ENCODE results near the gene CRYL1. TPM values are rescaled to one million over a fixed set of nuclear protein-coding genes. Genes with fewer than 3 reads are reported as not detected.

CRYL1 gene
- total RNA-seq, 1 experiment from 2014 or later = 3.7 TPM

DNA sequence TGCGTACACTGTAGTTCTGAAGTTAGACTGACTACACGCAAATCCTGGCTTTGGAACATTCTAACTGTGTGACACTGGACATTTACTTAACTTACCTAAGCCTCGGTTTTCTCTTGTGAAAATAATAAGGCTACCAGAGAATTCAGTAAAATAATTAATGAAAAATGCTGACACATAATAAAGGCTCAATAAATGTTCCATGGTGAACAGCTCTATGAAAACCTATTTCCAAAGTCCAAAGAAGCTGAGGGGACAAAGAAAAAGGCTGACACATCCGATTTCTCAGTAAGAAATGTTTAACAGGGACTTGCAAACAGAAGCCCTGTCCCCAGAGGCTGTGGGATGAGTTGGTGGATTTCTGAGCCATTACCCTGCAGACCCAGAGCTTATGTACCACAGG is 153.8 kb downstream of the CRYL1 start:
- Histone ChIP-seq H3K9me3 (ENCODE audit: control insufficient read depth, low read depth, low read length) (no peaks in the 10 kb centered on the region), H4K8ac (replicated peaks; ENCODE audit: insufficient read length, low read depth, low read length) (no peak overlapping the region), H2AK5ac (ENCODE audit: insufficient read length, low read length) (no peak overlapping the region), H3K14ac (ENCODE audit: insufficient read depth, low read length) (no peak overlapping the region), H3K27ac (ENCODE audit: insufficient read length, low read depth, low read length) (no peak overlapping the region), H3K56ac (ENCODE audit: insufficient read length, low read depth, low read length) (no peak overlapping the region), H3K4ac (ENCODE audit: low read depth, low read length) (no peak overlapping the region), H3K9ac (ENCODE audit: extremely low read depth, insufficient read length, low read length) (no peak overlapping the region), H3K4me1 (ENCODE audit: insufficient read depth, low read length) (peaks cover 2% of the 10 kb centered on the region; the same call in 1 of the 2 replicates), H3K27me3 (ENCODE audit: insufficient read depth, low read length) (no peaks in the 10 kb centered on the region), H4K5ac (ENCODE audit: insufficient read length, low read depth, low read length) (no peak overlapping the region), H3K79me1 (ENCODE audit: insufficient read depth, low read depth, low read length, poor library complexity, severe bottlenecking) (no peaks in the 10 kb centered on the region), H4K91ac (ENCODE audit: insufficient read length, low read depth, low read length) (no peak overlapping the region), H2BK20ac (ENCODE audit: low read depth, low read length, poor library complexity, severe bottlenecking) (no peak overlapping the region), H3K4me2 (ENCODE audit: insufficient read depth, insufficient read length, low read length) (no peak overlapping the region), H3T11ph (ENCODE audit: low read length) (no peak overlapping the region), H3K18ac (ENCODE audit: insufficient read length, low read depth, low read length) (no peak overlapping the region), H2BK12ac (ENCODE audit: insufficient read length, low read depth, low read length) (no peak overlapping the region), H2AFZ (ENCODE audit: low read length) (no peak overlapping the region), H2BK5ac (ENCODE audit: insufficient read length, low read length) (no peak overlapping the region), H4K20me1 (ENCODE audit: control insufficient read depth, insufficient read depth, insufficient read length) (no peaks in the 10 kb centered on the region), H2BK120ac (ENCODE audit: low read depth, low read length, poor library complexity, severe bottlenecking) (no peak overlapping the region), H3K23me2 (ENCODE audit: insufficient read length, low read depth, low read length, poor library complexity, severe bottlenecking) (no peaks in the 10 kb centered on the region), H2BK15ac (ENCODE audit: low read depth, low read length) (no peak overlapping the region), H3K79me2 (ENCODE audit: insufficient read depth, low read length) (no peaks in the 10 kb centered on the region), H3K23ac (ENCODE audit: insufficient read length, low read depth, low read length) (no peak overlapping the region)
- DNase-seq = no peak
- H3K9me3 Mint-ChIP-seq = no peaks in the 10 kb centered on the region
- peaks cover 12% of the 10 kb centered on the region for H3K27me3 Mint-ChIP-seq (ENCODE audit: low read depth)
- no CpG with 5 or more reads among the region's 4 CpGs for WGBS (ENCODE audit: extremely low coverage, insufficient read length, low lambda C conversion rate)
- peaks cover 5% of the 10 kb centered on the region in 2 experiments for H3K4me1 Mint-ChIP-seq
- peak overlapping the region in 1 of 3 experiments; percentile 16; a peak in 1 of 7 replicates for H3K27ac Mint-ChIP-seq
- H3K36me3 Mint-ChIP-seq (ENCODE audit: insufficient read depth in 1 of 3, low read depth in 3 of 3) = no peaks in the 10 kb centered on the region; a peak in 1 of 7 replicates
- no peak overlapping the region for H3K4me3 Mint-ChIP-seq
- TF ChIP-seq, protein P1, sequence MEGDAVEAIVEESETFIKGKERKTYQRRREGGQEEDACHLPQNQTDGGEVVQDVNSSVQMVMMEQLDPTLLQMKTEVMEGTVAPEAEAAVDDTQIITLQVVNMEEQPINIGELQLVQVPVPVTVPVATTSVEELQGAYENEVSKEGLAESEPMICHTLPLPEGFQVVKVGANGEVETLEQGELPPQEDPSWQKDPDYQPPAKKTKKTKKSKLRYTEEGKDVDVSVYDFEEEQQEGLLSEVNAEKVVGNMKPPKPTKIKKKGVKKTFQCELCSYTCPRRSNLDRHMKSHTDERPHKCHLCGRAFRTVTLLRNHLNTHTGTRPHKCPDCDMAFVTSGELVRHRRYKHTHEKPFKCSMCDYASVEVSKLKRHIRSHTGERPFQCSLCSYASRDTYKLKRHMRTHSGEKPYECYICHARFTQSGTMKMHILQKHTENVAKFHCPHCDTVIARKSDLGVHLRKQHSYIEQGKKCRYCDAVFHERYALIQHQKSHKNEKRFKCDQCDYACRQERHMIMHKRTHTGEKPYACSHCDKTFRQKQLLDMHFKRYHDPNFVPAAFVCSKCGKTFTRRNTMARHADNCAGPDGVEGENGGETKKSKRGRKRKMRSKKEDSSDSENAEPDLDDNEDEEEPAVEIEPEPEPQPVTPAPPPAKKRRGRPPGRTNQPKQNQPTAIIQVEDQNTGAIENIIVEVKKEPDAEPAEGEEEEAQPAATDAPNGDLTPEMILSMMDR (conservative IDR thresholded peaks at IDR 0.05) = no peak
